ENCODE data around the gene ZNF518A. TPM values are rescaled to one million over a fixed set of nuclear protein-coding genes. Genes with fewer than 3 reads are reported as not detected.
A peak's percentile ranks its signal among the peaks of the same experiment; 100 is the strongest.

The ZNF518A gene
- total and polyA plus RNA-seq, 2 of the 8 experiments (the other 6 are each of a cell fraction or from before 2014, with no cell fraction given) = 6.6 to 34.8 TPM

- ChIA-PET CTCF (ENCODE audit: partially characterized antibody) (interaction anchor here (0.5 to 1.2 kb wide), 2 partner anchors 22 to 45 kb away, joined by 3 read pairs; no protein-coding TSS in a partner anchor), POLR2A (ENCODE audit: partially characterized antibody) (interaction anchor here (2.6 kb wide), 1 partner anchor 37 kb away, joined by 9 read pairs; the partner anchor contains the start of gene ZNF518A)
- H4K91ac ChIP-seq (replicated peaks; ENCODE audit: insufficient read length, low read length) = no peak overlapping the region
- H3K9me3 ChIP-seq (ENCODE audit: insufficient read depth in 2 of 2, low read depth in 1 of 2, low read length in 1 of 2) = no peaks in the 10 kb centered on the region; a peak in 1 of 4 replicates
- H2BK20ac ChIP-seq (ENCODE audit: low read length) = no peak overlapping the region
- H3K27ac ChIP-seq (ENCODE audit: low read depth, low read length) = no peak overlapping the region
- no peak overlapping the region for H2AK5ac ChIP-seq (ENCODE audit: low read depth, low read length)
- no peak overlapping the region for H2BK5ac ChIP-seq (ENCODE audit: low read depth, low read length)
- no peak overlapping the region for H2BK12ac ChIP-seq (ENCODE audit: low read depth, low read length)
- DNase-seq (ENCODE audit: low read depth in 1 of 2, low spot score in 2 of 2) (no peak), FAIRE-seq (no peak)
- WGBS, 2 experiments (ENCODE audit: extremely low coverage in 1 of 2, insufficient coverage in 1 of 2, insufficient read length in 1 of 2, insufficient replicate concordance in 2 of 2, low coverage in 1 of 2, low lambda C conversion rate in 2 of 2, missing lambda C conversion rate in 1 of 2) = 89% methylated on average over 8 of the region's 8 CpGs; no CpG with 5 or more reads in 1 of the 2 experiments
- 0 out of 2 replicates have a peak overlapping the region, but pooled peaks have one; percentile 24 for H2AFZ ChIP-seq (ENCODE audit: low read length)
- no peak for TF ChIP-seq EZH2 (IDR thresholded peaks at IDR 0.05; ENCODE audit: low read depth, low read length, severe bottlenecking)
- TF ChIP-seq CHD1 (IDR thresholded peaks at IDR 0.05; ENCODE audit: low read depth, low read length) = no peak
- no peak for TF ChIP-seq YY1 (IDR thresholded peaks at IDR 0.05; ENCODE audit: low read depth, low read length)
- TF ChIP-seq SAP30 (IDR thresholded peaks at IDR 0.05; ENCODE audit: insufficient read depth, insufficient replicate concordance, low read length) = no peak
- no peak for TF ChIP-seq POLR2AphosphoS5 (IDR thresholded peaks at IDR 0.05; ENCODE audit: low read depth, low read length)
- TF ChIP-seq KDM4A (IDR thresholded peaks at IDR 0.05; ENCODE audit: low read depth, low read length, severe bottlenecking) = no peak
- no peak for TF ChIP-seq POLR2A (IDR thresholded peaks at IDR 0.05; ENCODE audit: control extremely low read depth in 1 of 2, low read depth in 2 of 2, low read length in 2 of 2)
- TF ChIP-seq TAF1 (IDR thresholded peaks at IDR 0.05; ENCODE audit: low read depth, low read length) = no peak
- TF ChIP-seq TEAD4 (IDR thresholded peaks at IDR 0.05; ENCODE audit: low read depth, low read length) = no peak
- H4K8ac ChIP-seq (ENCODE audit: extremely low read depth, insufficient read depth, low read length) = no peak overlapping the region
- H3K4me3 ChIP-seq (ENCODE audit: extremely low read depth in 1 of 4, insufficient read depth in 2 of 4, low read depth in 3 of 4, low read length in 4 of 4) = no peak overlapping the region
- no peak overlapping the region for H3K56ac ChIP-seq (replicated peaks; ENCODE audit: insufficient read length, low read depth, low read length)
- no peak overlapping the region for H3K18ac ChIP-seq (ENCODE audit: extremely low read depth, low read length)
- H4K5ac ChIP-seq (ENCODE audit: insufficient read length, low read depth, low read length) = no peak overlapping the region
- no peaks in the 10 kb centered on the region for H3K27me3 ChIP-seq (replicated peaks in 1 of 4; ENCODE audit: control insufficient read depth in 3 of 4, extremely low read depth in 1 of 4, insufficient read depth in 3 of 4, low read length in 3 of 4)
- H3K4ac ChIP-seq (replicated peaks; ENCODE audit: insufficient read length, low read depth, low read length) = no peak overlapping the region
- H3K14ac ChIP-seq (ENCODE audit: insufficient read length) = no peak overlapping the region
- H3K36me3 ChIP-seq (ENCODE audit: control insufficient read depth in 2 of 4, insufficient read depth in 4 of 4, low read length in 3 of 4) = no peaks in the 10 kb centered on the region
- no peak overlapping the region for H3K9ac ChIP-seq (replicated peaks in 1 of 4; ENCODE audit: extremely low read depth in 1 of 4, low read depth in 3 of 4, low read length in 3 of 4)
- no peaks in the 10 kb centered on the region for H3K4me1 ChIP-seq (replicated peaks in 1 of 4; ENCODE audit: control insufficient read depth in 3 of 4, insufficient read depth in 4 of 4, low read length in 3 of 4)
- H2BK15ac ChIP-seq (ENCODE audit: low read length) = no peak overlapping the region
- no peak overlapping the region for H3K4me2 ChIP-seq (ENCODE audit: insufficient read depth in 1 of 2, low read depth in 2 of 2, low read length in 2 of 2)
- no peak overlapping the region for H2BK120ac ChIP-seq (replicated peaks; ENCODE audit: low read depth, low read length)
- H3K23me2 ChIP-seq (ENCODE audit: low read depth, low read length) = no peaks in the 10 kb centered on the region
- H3K23ac ChIP-seq (ENCODE audit: insufficient read length) = no peak overlapping the region
- no peaks in the 10 kb centered on the region for H4K20me1 ChIP-seq (replicated peaks in 1 of 2; ENCODE audit: control insufficient read depth in 1 of 2, insufficient read depth in 2 of 2, low read length in 2 of 2)
- H3K79me1 ChIP-seq (ENCODE audit: low read depth, low read length) = no peaks in the 10 kb centered on the region
- no peaks in the 10 kb centered on the region for H3K79me2 ChIP-seq (ENCODE audit: control insufficient read depth in 1 of 2, insufficient read depth in 2 of 2, low read length in 2 of 2)
These were observed 36.9 kb upstream of the ZNF518A start for GRCh38 chr10:96092999-96093767.

All from H1 (cell line).